ENCODE measurements around the gene GPC6.

GRCh38 chr13:94210816-94211215 lies 984.2 kb downstream of the GPC6 start:
- TF ChIP-seq, protein P1, sequence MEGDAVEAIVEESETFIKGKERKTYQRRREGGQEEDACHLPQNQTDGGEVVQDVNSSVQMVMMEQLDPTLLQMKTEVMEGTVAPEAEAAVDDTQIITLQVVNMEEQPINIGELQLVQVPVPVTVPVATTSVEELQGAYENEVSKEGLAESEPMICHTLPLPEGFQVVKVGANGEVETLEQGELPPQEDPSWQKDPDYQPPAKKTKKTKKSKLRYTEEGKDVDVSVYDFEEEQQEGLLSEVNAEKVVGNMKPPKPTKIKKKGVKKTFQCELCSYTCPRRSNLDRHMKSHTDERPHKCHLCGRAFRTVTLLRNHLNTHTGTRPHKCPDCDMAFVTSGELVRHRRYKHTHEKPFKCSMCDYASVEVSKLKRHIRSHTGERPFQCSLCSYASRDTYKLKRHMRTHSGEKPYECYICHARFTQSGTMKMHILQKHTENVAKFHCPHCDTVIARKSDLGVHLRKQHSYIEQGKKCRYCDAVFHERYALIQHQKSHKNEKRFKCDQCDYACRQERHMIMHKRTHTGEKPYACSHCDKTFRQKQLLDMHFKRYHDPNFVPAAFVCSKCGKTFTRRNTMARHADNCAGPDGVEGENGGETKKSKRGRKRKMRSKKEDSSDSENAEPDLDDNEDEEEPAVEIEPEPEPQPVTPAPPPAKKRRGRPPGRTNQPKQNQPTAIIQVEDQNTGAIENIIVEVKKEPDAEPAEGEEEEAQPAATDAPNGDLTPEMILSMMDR (conservative IDR thresholded peaks at IDR 0.05), result no peak
- no peak for TF ChIP-seq ZFX (IDR thresholded peaks at IDR 0.05)
